GM12873 (cell line): ENCODE measurements around the gene SLC25A47.

ENCODE experiments used
- CTCF ChIP-seq: IDR thresholded peaks from 2 replicates; pipeline ENCODE4 v1.5.1; 2012; ENCODE audit warnings: low read depth, mild to moderate bottlenecking, moderate library complexity, low read length, control low read depth; ENCODE audit not compliant: insufficient read depth; ENCODE audit errors: missing control alignments

SLC25A47 gene

DNA sequence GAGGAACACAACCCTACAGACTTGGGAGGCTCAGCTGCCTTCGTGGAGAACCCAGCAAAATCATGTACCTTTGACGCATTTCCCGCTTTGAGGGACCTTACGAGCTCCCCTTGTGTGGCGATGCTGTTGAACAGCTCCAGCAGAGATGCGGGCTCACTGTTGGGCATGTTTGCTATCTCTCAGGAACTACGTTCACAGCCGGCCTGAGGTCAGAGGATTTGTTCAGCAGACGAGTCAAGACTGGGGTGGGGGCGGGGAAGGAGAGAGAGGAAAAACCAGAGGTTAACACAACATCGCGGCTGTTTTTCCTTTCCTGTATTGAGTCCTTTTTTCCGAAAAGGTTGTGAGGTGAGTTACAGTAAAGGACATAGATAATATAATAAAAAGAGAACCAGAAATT lies 45.9 kb downstream of the SLC25A47 start:
- no peak for TF ChIP-seq CTCF

- no peak for TF ChIP-seq CTCF
Observed at GRCh38 chr14:100370003-100370402, 46.9 kb downstream of the SLC25A47 start.

DNA sequence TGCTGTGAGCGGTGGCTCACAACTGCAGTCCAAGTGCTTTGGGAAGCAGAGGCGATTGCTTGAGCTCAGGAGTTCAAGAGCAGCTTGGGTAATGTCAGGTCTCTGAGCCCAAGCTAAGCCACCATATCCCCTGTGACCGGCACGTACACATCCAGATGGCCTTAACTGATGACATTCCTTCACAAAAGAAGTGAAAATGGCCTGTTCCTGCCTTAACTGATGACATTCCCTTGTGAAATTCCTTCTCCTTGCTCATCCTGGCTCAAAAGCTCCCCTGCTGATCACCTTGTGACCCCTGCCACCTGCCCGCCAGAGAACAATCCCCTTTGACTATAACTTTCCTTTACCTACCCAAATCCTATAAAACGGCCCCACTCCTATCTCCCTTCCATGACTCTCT lies 48.6 kb downstream of the SLC25A47 start:
- no peak for TF ChIP-seq CTCF

DNA sequence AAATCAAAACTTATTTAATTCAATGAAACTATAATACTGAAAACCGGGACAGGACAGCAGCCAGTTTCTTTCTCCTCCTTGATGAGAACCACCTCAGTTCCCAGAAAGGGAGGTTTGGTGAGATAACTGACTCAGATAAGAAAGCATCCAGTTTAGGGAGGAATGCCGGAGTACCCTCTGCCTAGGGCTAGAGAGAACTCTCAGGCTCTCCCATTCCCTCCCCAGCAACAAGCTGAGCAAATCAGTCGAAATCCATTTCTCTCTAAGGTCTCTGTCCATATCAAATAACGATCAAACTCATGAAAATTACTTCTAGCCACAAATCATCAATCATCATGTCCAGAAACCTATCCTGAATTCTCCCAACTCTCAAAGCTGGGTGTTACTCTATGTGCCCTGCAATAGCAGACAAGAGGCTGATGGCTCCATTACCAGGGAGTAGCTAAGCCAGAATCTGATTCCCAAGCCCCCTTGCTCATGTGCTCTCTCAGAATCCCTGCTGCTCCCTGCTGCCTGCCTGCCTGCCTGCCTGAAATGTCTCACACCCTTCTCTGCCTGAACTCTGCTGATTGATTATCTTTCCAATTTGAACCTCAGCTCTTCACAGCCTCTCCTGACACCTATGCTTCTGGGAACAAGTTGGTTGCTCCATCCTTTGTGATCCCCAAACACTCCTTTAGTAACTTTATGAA lies 49.4 kb downstream of the SLC25A47 start:
- TF ChIP-seq CTCF, result no peak

DNA sequence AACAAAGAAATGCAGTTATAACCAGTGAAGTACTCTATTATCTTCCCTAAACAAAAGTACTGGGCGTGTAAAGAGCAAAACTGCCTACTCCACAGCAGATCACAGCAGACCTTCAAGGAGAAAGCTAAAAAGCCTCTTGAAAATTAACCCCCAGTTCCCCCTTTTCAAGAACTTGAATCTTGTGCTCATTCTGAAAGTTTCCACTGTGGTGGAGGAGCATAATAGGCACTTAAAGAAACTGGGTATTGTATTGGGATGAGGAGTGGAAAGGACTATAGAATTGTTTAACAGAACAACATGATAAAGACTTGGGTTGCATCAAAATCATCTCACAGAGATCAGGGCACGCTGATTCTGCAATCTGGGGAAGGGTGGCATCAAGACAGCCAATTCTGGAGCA lies 51.1 kb downstream of the SLC25A47 start:
- TF ChIP-seq CTCF, result no peak

DNA sequence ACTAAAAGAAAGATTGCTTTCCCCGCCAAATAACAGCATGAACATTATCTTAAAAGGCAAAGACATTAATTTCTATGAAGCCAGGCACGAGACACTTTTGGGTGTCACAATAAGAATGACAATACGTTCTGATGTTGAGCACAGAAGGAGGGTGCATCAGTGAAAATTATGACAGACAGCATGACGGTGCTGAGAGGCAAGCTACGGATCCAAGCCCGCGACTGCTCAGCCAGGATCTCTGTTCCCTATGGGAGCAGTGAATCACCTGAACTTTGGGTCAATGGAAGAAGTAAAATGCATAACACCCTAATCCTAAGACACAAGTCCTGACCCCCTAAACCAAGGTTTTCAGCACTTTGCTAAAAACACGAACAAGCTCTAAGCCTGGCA lies 51.7 kb downstream of the SLC25A47 start:
- no peak for TF ChIP-seq CTCF

- no peak for TF ChIP-seq CTCF
Observed at GRCh38 chr14:100375266-100375962, 52.3 kb downstream of the SLC25A47 start.
